ENCODE measurements around the gene ESRRA. TPM values are rescaled to one million over a fixed set of nuclear protein-coding genes. Genes with fewer than 3 reads are reported as not detected.

Gene ESRRA
- total and polyA plus RNA-seq, 9 donors: 2.3 to 17.4 (median 11.9) TPM

DNA sequence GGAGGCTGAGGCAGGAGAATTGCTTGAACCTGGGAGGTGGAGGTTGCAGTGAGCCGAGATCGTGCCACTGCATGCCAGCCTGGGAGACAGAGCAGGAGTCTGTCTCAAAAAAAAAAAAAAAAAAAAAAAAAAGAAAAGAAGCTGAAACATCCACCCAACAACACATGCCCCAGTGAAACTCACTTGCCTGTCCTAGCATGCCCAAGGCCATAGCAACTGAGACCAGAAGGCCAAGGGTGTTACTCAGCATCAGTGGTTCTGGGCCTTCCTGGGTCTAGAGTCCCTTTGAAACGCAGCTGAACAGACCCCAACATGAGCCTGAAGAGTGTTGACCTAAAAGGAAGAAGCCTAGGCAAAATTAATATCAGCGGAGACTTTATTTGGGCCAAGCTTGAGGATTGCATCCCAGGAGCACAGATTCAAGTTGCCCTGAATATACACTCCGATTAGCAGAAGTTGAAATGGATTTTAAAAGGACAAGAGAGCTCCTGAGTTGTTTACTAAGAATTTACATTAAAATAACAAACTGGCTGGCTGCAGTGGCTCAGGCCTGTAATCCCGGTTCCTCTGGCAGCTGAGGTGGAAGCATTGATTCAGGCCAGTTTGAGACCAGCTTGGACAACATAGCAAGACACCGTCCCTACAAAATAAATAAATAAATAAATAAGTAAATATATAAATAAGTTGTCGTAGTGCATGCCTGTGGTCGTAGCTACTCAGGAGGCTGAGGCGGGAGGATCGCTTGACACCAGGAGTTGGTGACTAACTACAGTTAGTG, 19.6 kb downstream of the ESRRA start:
- intact Hi-C loops (cut with DNase I): no loop called here
- Histone ChIP-seq H3K36me3 (no peaks in the 10 kb centered on the region), H3K4me1 (ENCODE audit: insufficient read depth) (peaks cover 6% of the 10 kb centered on the region), H3K27ac (no peak overlapping the region), H3K9me3 (no peaks in the 10 kb centered on the region), H3K4me3 (no peak overlapping the region), H3K27me3 (no peaks in the 10 kb centered on the region)
- DNase-seq: no peak
- TF ChIP-seq EP300 (IDR thresholded peaks at IDR 0.05) (no peak), POLR2A (IDR thresholded peaks at IDR 0.05) (no peak), CTCF (IDR thresholded peaks at IDR 0.05) (no peak)
- 76 to 84% (median 77%) methylated on average over 11 of the region's 11 CpGs for WGBS, 3 donors

DNA sequence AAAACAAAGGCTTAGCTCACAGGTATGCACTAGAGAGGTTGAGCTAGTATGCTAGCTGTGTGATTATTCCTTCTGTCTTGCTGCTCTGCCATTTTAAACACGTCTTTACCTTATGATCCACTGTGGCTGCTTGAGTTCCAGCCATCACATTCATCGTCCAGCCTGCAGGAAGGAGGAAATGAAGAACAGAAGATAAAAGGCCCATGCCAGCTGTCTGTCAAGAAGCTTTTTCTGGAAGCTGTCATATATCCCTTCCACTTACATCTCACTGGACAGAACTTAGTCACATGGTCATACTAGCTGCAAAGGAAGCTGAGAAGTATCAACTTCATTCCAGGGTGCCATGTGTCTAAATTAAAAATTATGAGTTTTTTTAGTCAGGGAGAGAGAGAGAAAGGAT, 22.1 kb downstream of the ESRRA start:
- H3K4me3 ChIP-seq: no peak overlapping the region
- intact Hi-C loops (cut with DNase I): no loop called here
- no peaks in the 10 kb centered on the region for H3K27me3 ChIP-seq
- H3K27ac ChIP-seq: no peak overlapping the region
- 83 to 96% (median 94%) methylated on average over 2 of the region's 2 CpGs for WGBS, 3 donors
- TF ChIP-seq POLR2A (IDR thresholded peaks at IDR 0.05) (no peak), CTCF (IDR thresholded peaks at IDR 0.05) (no peak), EP300 (IDR thresholded peaks at IDR 0.05) (no peak)
- no peak for DNase-seq
- no peaks in the 10 kb centered on the region for H3K36me3 ChIP-seq
- peaks cover 9% of the 10 kb centered on the region for H3K4me1 ChIP-seq (ENCODE audit: insufficient read depth)
- H3K9me3 ChIP-seq: no peaks in the 10 kb centered on the region

GRCh38 chr11:64327993-64328392, 22.7 kb downstream of the ESRRA start:
- Histone ChIP-seq H3K4me3 (no peak overlapping the region), H3K27me3 (no peaks in the 10 kb centered on the region), H3K27ac (no peak overlapping the region), H3K4me1 (ENCODE audit: insufficient read depth) (peaks cover 9% of the 10 kb centered on the region), H3K36me3 (no peaks in the 10 kb centered on the region), H3K9me3 (no peaks in the 10 kb centered on the region)
- 71 to 87% (median 84%) methylated on average over 3 of the region's 3 CpGs for WGBS, 3 donors
- intact Hi-C loops (cut with DNase I): no loop called here
- DNase-seq: no peak
- TF ChIP-seq EP300 (IDR thresholded peaks at IDR 0.05) (no peak), CTCF (IDR thresholded peaks at IDR 0.05) (no peak), POLR2A (IDR thresholded peaks at IDR 0.05) (no peak)

DNA sequence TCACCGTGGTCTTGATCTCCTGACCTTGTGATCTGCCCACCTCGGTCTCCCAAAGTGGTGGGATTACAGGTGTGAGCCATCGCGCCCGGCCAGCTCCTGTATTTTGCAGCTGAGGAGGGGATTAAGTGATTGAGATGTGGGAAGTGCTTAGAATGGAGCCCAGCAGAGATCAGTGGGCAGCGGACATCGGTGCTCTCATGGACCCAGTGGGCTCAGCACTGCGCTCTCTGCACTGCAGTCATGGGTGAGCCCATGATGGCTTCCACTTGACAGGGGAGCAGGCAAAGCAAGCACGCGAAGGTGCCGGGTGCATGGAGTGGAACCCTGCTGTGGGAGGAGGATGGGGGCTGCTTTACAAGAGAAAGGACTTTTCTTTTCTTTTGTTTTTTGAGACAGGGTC, 25.6 kb downstream of the ESRRA start:
- Histone ChIP-seq H3K9me3 (no peaks in the 10 kb centered on the region), H3K36me3 (no peaks in the 10 kb centered on the region), H3K4me1 (ENCODE audit: insufficient read depth) (peaks cover 9% of the 10 kb centered on the region), H3K27me3 (no peaks in the 10 kb centered on the region), H3K4me3 (no peak overlapping the region), H3K27ac (no peak overlapping the region)
- intact Hi-C loops (cut with DNase I): no loop called here
- TF ChIP-seq POLR2A (IDR thresholded peaks at IDR 0.05) (no peak), CTCF (IDR thresholded peaks at IDR 0.05) (no peak), EP300 (IDR thresholded peaks at IDR 0.05) (no peak)
- 71 to 83% (median 79%) methylated on average over 11 of the region's 11 CpGs for WGBS, 3 donors
- no peak for DNase-seq
